Fibroblast of mammary gland (primary cell): Measurements from ENCODE around the gene ZDHHC14.
A peak's percentile ranks its signal among the peaks of the same experiment; 100 is the strongest.

Experiments
- DNase-seq: peaks from one replicate; pipeline ENCODE4 v3.0.0-alpha.2; 2010; ENCODE audit warnings: low read depth
- H3K4me3 ChIP-seq: 2 replicates; pipeline ENCODE4 v1.5.1; 2011; ENCODE audit warnings: low read depth, mild to moderate bottlenecking, low read length, moderate library complexity; ENCODE audit not compliant: control insufficient read depth
- CTCF ChIP-seq: conservative IDR thresholded peaks from 2 replicates; pipeline ENCODE4 v1.5.1; 2011; ENCODE audit warnings: low read depth, low read length, inconsistent platforms; ENCODE audit not compliant: control insufficient read depth, insufficient read depth

The ZDHHC14 gene

GRCh38 chr6:157615951-157616350 is 235.0 kb downstream of the ZDHHC14 start:
- TF ChIP-seq CTCF: no peak
- no peak for DNase-seq
- no peak overlapping the region for H3K4me3 ChIP-seq

- TF ChIP-seq CTCF: no peak
- DNase-seq: peak; percentile 26
Measured at GRCh38 chr6:157620944-157621343, 240.0 kb downstream of the ZDHHC14 start.

GRCh38 chr6:157621406-157621805 is 240.4 kb downstream of the ZDHHC14 start:
- H3K4me3 ChIP-seq: no peak overlapping the region
- no peak for TF ChIP-seq CTCF
- DNase-seq: no peak

More at GRCh38 chr6:157620944-157621343, 240.0 kb downstream of the ZDHHC14 start:
- no peak overlapping the region for H3K4me3 ChIP-seq

GRCh38 chr6:157622427-157622826 is 241.4 kb downstream of the ZDHHC14 start:
- no peak for DNase-seq
- no peak for TF ChIP-seq CTCF
- H3K4me3 ChIP-seq: no peak overlapping the region

GRCh38 chr6:157625111-157625510 is 244.1 kb downstream of the ZDHHC14 start:
- no peak for DNase-seq
- no peak overlapping the region for H3K4me3 ChIP-seq
- no peak for TF ChIP-seq CTCF

GRCh38 chr6:157625764-157626163 is 244.8 kb downstream of the ZDHHC14 start:
- DNase-seq: no peak
- no peak overlapping the region for H3K4me3 ChIP-seq
- no peak for TF ChIP-seq CTCF
